22Rv1 (cell line): ENCODE results near the gene COX10.

Experiments used
- H3K27ac ChIP-seq: fragments of 450-650 bp; 2 replicates; pipeline ENCODE4 v1.5.1; 2017
- CTCF ChIP-seq: fragments of 450-650 bp; IDR thresholded peaks from 2 replicates; pipeline ENCODE4 v1.5.1; 2017; ENCODE audit warnings: mild to moderate bottlenecking
- ZFX ChIP-seq: fragments of 450-650 bp; IDR thresholded peaks from 2 replicates; pipeline ENCODE4 v1.6.1; 2017; ENCODE audit warnings: antibody characterized with exemption, borderline replicate concordance

Gene COX10

GRCh38 chr17:14143688-14144087 is 74.4 kb downstream of the COX10 start:
- TF ChIP-seq CTCF (no peak), ZFX (no peak)
- H3K27ac ChIP-seq: no peak overlapping the region

- H3K27ac ChIP-seq: no peak overlapping the region
Observed at GRCh38 chr17:14144508-14144907, 75.2 kb downstream of the COX10 start.

GRCh38 chr17:14149751-14150150 is 80.4 kb downstream of the COX10 start:
- no peak overlapping the region for H3K27ac ChIP-seq
- TF ChIP-seq ZFX: no peak
- no peak for TF ChIP-seq CTCF

More at GRCh38 chr17:14144508-14144907, 75.2 kb downstream of the COX10 start:
- TF ChIP-seq ZFX (no peak), CTCF (no peak)

- no peak overlapping the region for H3K27ac ChIP-seq
- TF ChIP-seq CTCF (no peak), ZFX (no peak)
Observed at GRCh38 chr17:14150619-14151018, 81.3 kb downstream of the COX10 start.

GRCh38 chr17:14152721-14153120 is 83.4 kb downstream of the COX10 start:
- H3K27ac ChIP-seq: no peak overlapping the region
- TF ChIP-seq ZFX (no peak), CTCF (no peak)

GRCh38 chr17:14153374-14153773 is 84.1 kb downstream of the COX10 start:
- no peak for TF ChIP-seq ZFX
- no peak for TF ChIP-seq CTCF
- no peak overlapping the region for H3K27ac ChIP-seq

GRCh38 chr17:14156689-14157088 is 87.4 kb downstream of the COX10 start:
- no peak overlapping the region for H3K27ac ChIP-seq

More at GRCh38 chr17:14156689-14157088, 87.4 kb downstream of the COX10 start:
- TF ChIP-seq ZFX (no peak), CTCF (no peak)
